22Rv1 (cell line): ENCODE measurements around the gene PPP4R4.

Source experiments
- ZFX ChIP-seq: fragments of 450-650 bp; IDR thresholded peaks from 2 replicates; pipeline ENCODE4 v1.6.1; 2017; ENCODE audit warnings: antibody characterized with exemption, borderline replicate concordance
- TF ChIP-seq, protein P1 (sequence below): fragments of 450-650 bp; IDR thresholded peaks from 2 replicates; pipeline ENCODE4 v1.5.1; 2017; ENCODE audit warnings: mild to moderate bottlenecking

- TF ChIP-seq, protein P1, sequence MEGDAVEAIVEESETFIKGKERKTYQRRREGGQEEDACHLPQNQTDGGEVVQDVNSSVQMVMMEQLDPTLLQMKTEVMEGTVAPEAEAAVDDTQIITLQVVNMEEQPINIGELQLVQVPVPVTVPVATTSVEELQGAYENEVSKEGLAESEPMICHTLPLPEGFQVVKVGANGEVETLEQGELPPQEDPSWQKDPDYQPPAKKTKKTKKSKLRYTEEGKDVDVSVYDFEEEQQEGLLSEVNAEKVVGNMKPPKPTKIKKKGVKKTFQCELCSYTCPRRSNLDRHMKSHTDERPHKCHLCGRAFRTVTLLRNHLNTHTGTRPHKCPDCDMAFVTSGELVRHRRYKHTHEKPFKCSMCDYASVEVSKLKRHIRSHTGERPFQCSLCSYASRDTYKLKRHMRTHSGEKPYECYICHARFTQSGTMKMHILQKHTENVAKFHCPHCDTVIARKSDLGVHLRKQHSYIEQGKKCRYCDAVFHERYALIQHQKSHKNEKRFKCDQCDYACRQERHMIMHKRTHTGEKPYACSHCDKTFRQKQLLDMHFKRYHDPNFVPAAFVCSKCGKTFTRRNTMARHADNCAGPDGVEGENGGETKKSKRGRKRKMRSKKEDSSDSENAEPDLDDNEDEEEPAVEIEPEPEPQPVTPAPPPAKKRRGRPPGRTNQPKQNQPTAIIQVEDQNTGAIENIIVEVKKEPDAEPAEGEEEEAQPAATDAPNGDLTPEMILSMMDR: no peak
- no peak for TF ChIP-seq ZFX
Measured at GRCh38 chr14:94163796-94164195, 10.3 kb upstream of the PPP4R4 start.
